HG03565 (cell line): ENCODE results near the gene LIPT2.

Experiments
- ATAC-seq: cut with Tn5 transposase; IDR thresholded peaks from one replicate; pipeline ENCODE4 v1.9.1; 2021; ENCODE audit warnings: mild to moderate bottlenecking, moderate library complexity; ENCODE audit not compliant: unreplicated experiment

Gene LIPT2

GRCh38 chr11:74466916-74467885, 26.3 kb downstream of the LIPT2 start, which contains the start of gene KCNE3:
Gene KCNE3 (minus strand): TSS chr11:74467549. CDS start chr11:74457563, 9,986 bp downstream.
- ATAC-seq: no peak

GRCh38 chr11:74465291-74465708, 28.2 kb downstream of the LIPT2 start:
- ATAC-seq: no peak

- ATAC-seq: no peak
Observed at GRCh38 chr11:74464746-74465145, 28.8 kb downstream of the LIPT2 start.

GRCh38 chr11:74463216-74463615, 30.3 kb downstream of the LIPT2 start:
- no peak for ATAC-seq

- ATAC-seq: no peak
Observed at GRCh38 chr11:74462631-74463030, 30.9 kb downstream of the LIPT2 start.

- no peak for ATAC-seq
Observed at GRCh38 chr11:74462009-74462408, 31.5 kb downstream of the LIPT2 start.

GRCh38 chr11:74460481-74461154, 32.9 kb downstream of the LIPT2 start:
- ATAC-seq: no peak

- ATAC-seq: no peak
Observed at GRCh38 chr11:74460065-74460464, 33.5 kb downstream of the LIPT2 start.

GRCh38 chr11:74459584-74459983, 33.9 kb downstream of the LIPT2 start:
- ATAC-seq: no peak

- ATAC-seq: no peak
Observed at GRCh38 chr11:74457356-74457755, 36.2 kb downstream of the LIPT2 start.

GRCh38 chr11:74453373-74453975, 40.0 kb downstream of the LIPT2 start:
- no peak for ATAC-seq

GRCh38 chr11:74452366-74452765, 41.2 kb downstream of the LIPT2 start:
- ATAC-seq: no peak

GRCh38 chr11:74450318-74450717, 43.2 kb downstream of the LIPT2 start:
- ATAC-seq: no peak

GRCh38 chr11:74449369-74449931, 44.1 kb downstream of the LIPT2 start:
- ATAC-seq: no peak

GRCh38 chr11:74447720-74448119, 45.8 kb downstream of the LIPT2 start:
- ATAC-seq: no peak

GRCh38 chr11:74446532-74446938, 47.0 kb downstream of the LIPT2 start:
- no peak for ATAC-seq

GRCh38 chr11:74444173-74444826, 49.2 kb downstream of the LIPT2 start:
- no peak for ATAC-seq

- ATAC-seq: no peak
Observed at GRCh38 chr11:74443071-74443864, 50.3 kb downstream of the LIPT2 start.

GRCh38 chr11:74442636-74443035, 50.9 kb downstream of the LIPT2 start:
- no peak for ATAC-seq
